K562 (cell line): ENCODE results near the gene MBD3. TPM values are rescaled to one million over a fixed set of nuclear protein-coding genes. Genes with fewer than 3 reads are reported as not detected.

Source experiments
- ATAC-seq: fragments of 200-7000 bp; cut with Tn5 transposase; 3 replicates; pipeline ENCODE4 v1.9.1; 2020; ENCODE audit warnings: moderate library complexity
- BruUV-seq: library from RNA; stranded (reverse); fragments of 400-500 nt; replicated peaks from 2 replicates; lab custom pipeline; 2021; lab: Mats Ljungman, UMichigan
- CTCF ChIA-PET: fragments of 300-600 bp; formaldehyde crosslinking; extraction: SDS; loops from one replicate; lab custom pipeline; 2021; ENCODE audit warnings: low intra/inter-chr PET ratio; lab: Yijun Ruan, JAX
- POLR2A ChIA-PET: fragments of 300-600, 350-650 bp; sonication (Branson Sonifier 250); formaldehyde crosslinking; extraction: SDS; loops from one replicate; lab custom pipeline; 2021; ENCODE audit warnings: antibody characterized with exemption, inconsistent platforms; lab: Yijun Ruan, JAX
- DNase-seq, 4 experiments: peaks; one replicate each; pipeline versions ENCODE4 v3.0.0 to v3.0.0-alpha.2; 2011 to 2018; ENCODE audit warnings: low spot score in 3 of 4, mixed read lengths in 3 of 4; ENCODE audit errors: extremely low read depth in 1 of 4
- FAIRE-seq: peaks from 2 replicates; lab custom pipeline; 2011; peaks lifted over from hg19 to GRCh38; lab: Jason Lieb, UNC
- H2AFZ ChIP-seq: 2 replicates; pipeline ENCODE4 v1.6.0; 2011; ENCODE audit warnings: low read depth, low read length, control low read depth, inconsistent platforms
- H3K27ac ChIP-seq: fragments of 200-600 bp; 3 replicates; pipeline ENCODE4 v1.8.0; 2011; ENCODE audit warnings: low read depth, mild to moderate bottlenecking, control low read depth, inconsistent platforms, low read length, moderate library complexity, mixed read lengths; ENCODE audit errors: extremely low read depth
- H3K27me3 ChIP-seq, 2 experiments: fragments of 300-600 bp in 1 of 2; 2 replicates in 1 of 2; 3 replicates in 1 of 2; pipeline versions ENCODE4 v1.6.0 to v1.8.0; 2011; ENCODE audit warnings: inconsistent platforms in 2 of 2, low read length in 2 of 2, mild to moderate bottlenecking in 1 of 2, mixed read lengths in 1 of 2, moderate library complexity in 1 of 2; ENCODE audit not compliant: control insufficient read depth in 2 of 2, insufficient read depth in 2 of 2
- H3K36me3 ChIP-seq: fragments of 300-600 bp; 3 replicates; pipeline ENCODE4 v1.8.0; 2011; ENCODE audit warnings: mild to moderate bottlenecking, low read length, inconsistent platforms; ENCODE audit not compliant: control insufficient read depth, insufficient read depth
- H3K4me1 ChIP-seq, 2 experiments: fragments of 200-600 bp in 1 of 2; replicated peaks in 1 of 2; 2 replicates in 1 of 2; 3 replicates in 1 of 2; pipeline versions ENCODE4 v1.5.1 to v1.8.0; 2011; ENCODE audit warnings: inconsistent platforms in 2 of 2, low read length in 2 of 2, mild to moderate bottlenecking in 1 of 2, mixed read lengths in 1 of 2, moderate library complexity in 1 of 2; ENCODE audit not compliant: control insufficient read depth in 2 of 2, insufficient read depth in 2 of 2
- H3K4me2 ChIP-seq: 2 replicates; pipeline ENCODE4 v1.6.1; 2011; ENCODE audit warnings: low read length, control low read depth, inconsistent platforms, mixed read lengths; ENCODE audit not compliant: insufficient read depth
- H3K4me3 ChIP-seq: fragments of 200-600 bp; sonication (generic), shearing (Covaris generic); 2 replicates; pipeline ENCODE4 v1.5.1; 2016; ENCODE audit warnings: control low read depth, inconsistent platforms
- H3K79me2 ChIP-seq: fragments of 200-600 bp; 3 replicates; pipeline ENCODE4 v1.8.0; 2011; ENCODE audit warnings: low read length, inconsistent platforms; ENCODE audit not compliant: control insufficient read depth, insufficient read depth
- H3K9ac ChIP-seq, 2 experiments: 2 replicates each; pipeline versions ENCODE4 v1.6.0 to v1.6.1; 2011; ENCODE audit warnings: low read depth in 2 of 2, low read length in 2 of 2, control low read depth in 1 of 2, inconsistent platforms in 1 of 2, mild to moderate bottlenecking in 1 of 2, mixed read lengths in 1 of 2; ENCODE audit not compliant: insufficient read depth in 1 of 2
- H3K9me1 ChIP-seq: one replicate; pipeline ENCODE4 v1.6.0; 2011; ENCODE audit warnings: inconsistent platforms, mild to moderate bottlenecking, low read length, moderate library complexity; ENCODE audit not compliant: control insufficient read depth, insufficient read depth
- H3K9me3 ChIP-seq: replicated peaks from 2 replicates; pipeline ENCODE4 v1.5.1; 2011; ENCODE audit warnings: low read depth, low read length, inconsistent platforms; ENCODE audit not compliant: control insufficient read depth, insufficient read depth
- H4K20me1 ChIP-seq: replicated peaks from 2 replicates; pipeline ENCODE4 v1.6.1; 2011; ENCODE audit warnings: low read length, inconsistent platforms, mixed read lengths; ENCODE audit not compliant: control insufficient read depth, insufficient read depth
- CHD7 ChIP-seq: fragments of 200-600 bp; sonication (generic); IDR thresholded peaks from one replicate; pipeline ENCODE4 v1.6.1; 2012; ENCODE audit warnings: mild to moderate bottlenecking, low read depth, low read length, inconsistent platforms
- MLLT1 ChIP-seq, 2 experiments: fragments of 450-650 bp; IDR thresholded peaks; 2 replicates each; pipeline ENCODE4 v1.6.1; 2016
- ZKSCAN1 ChIP-seq: fragments of 150-350 bp; IDR thresholded peaks from 2 replicates; pipeline ENCODE4 v1.6.1; 2016; ENCODE audit warnings: low read depth, low read length
- WGBS: fragments of 100-300 bp; shearing (Covaris generic); methylation state at CpG from one replicate; pipeline ENCODE4 v1.1.6; 2016; ENCODE audit warnings: low coverage, mixed read lengths; ENCODE audit not compliant: insufficient coverage; ENCODE audit errors: missing lambda C conversion rate; 5-methylcytosine and 5-hydroxymethylcytosine counted together
- in situ Hi-C: fragments of 300-500 bp; cut with MboI; formaldehyde crosslinking; loops from 4 replicates; pipeline ENCODE4 v1.15.0; 2018; ENCODE audit warnings: inconsistent platforms, mixed read lengths
- intact Hi-C: fragments of 100-400 bp; cut with micrococcal nuclease; formaldehyde crosslinking; loops from 2 replicates; pipeline ENCODE4 v1.14.2; 2022
- polyA plus RNA-seq, 8 experiments: library from polyadenylated mRNA; depleted of rRNA in 4 of 8; stranded (reverse) in 5 of 8; unstranded in 3 of 8; fragments of >200 nt; fragmentation: Nextera tagmentation in 2 of 8; fragmentation: Illumina TruSeq in 1 of 8; extraction: Ambion mirVana in 2 of 8; extraction: Trizol in 1 of 8; gene quantifications; 2 replicates each; pipeline versions ENCODE4 v1.2.1 to v1.2.3, GENCODE V29; 2011 to 2014; ENCODE audit warnings: inconsistent platforms in 1 of 8, missing spikeins in 1 of 8
- total RNA-seq, 7 experiments: library from RNA; depleted of rRNA in 6 of 7; stranded (reverse); fragments of >200 nt in 6 of 7; fragmentation: Illumina TruSeq in 2 of 7; extraction: Trizol in 2 of 7; gene quantifications; 2 replicates each; pipeline versions ENCODE4 v1.2.1 to v1.2.3, GENCODE V29; 2011 to 2021; ENCODE audit warnings: low replicate concordance in 1 of 7

MBD3 gene
- total and polyA plus RNA-seq, 9 of the 15 experiments (the other 6 are each of a cell fraction or from before 2014, with no cell fraction given): 0.24 to 137 (median 30.9) TPM

- Histone ChIP-seq H4K20me1 (no peaks in the 10 kb centered on the region), H3K27ac (no peak overlapping the region), H2AFZ (no peak overlapping the region), H3K9me3 (no peaks in the 10 kb centered on the region), H3K4me3 (no peak overlapping the region), H3K9me1 (no peaks in the 10 kb centered on the region), H3K4me1 (peaks cover 0 to 24% of the 10 kb centered on the region in 2 experiments; a peak in 2 of 5 replicates), H3K36me3 (no peaks in the 10 kb centered on the region), H3K4me2 (no peak overlapping the region), H3K79me2 (no peaks in the 10 kb centered on the region), H3K27me3 (peaks cover 9 to 27% of the 10 kb centered on the region in 2 experiments; a peak in 2 of 5 replicates), H3K9ac (no peak overlapping the region)
- no peak for ATAC-seq
- intact Hi-C loops: no loop called here
- no peak for DNase-seq
- no peak for FAIRE-seq
- BruUV-seq: no TSS peak
- ChIA-PET CTCF (interaction anchor here (0.6 kb wide), 1 partner anchor 1123 kb away, joined by 3 read pairs; no protein-coding TSS in a partner anchor), POLR2A (interaction anchor here (0.5 kb wide), 1 partner anchor 333 kb away, joined by 3 read pairs; no protein-coding TSS in a partner anchor)
- WGBS: 25% methylated on average over 11 of the region's 11 CpGs
- peak; percentile 34; the same call in 1 of the 2 replicates for TF ChIP-seq ZKSCAN1
- TF ChIP-seq CHD7: peak; percentile 88
- no peak for TF ChIP-seq MLLT1 (IDR thresholded peaks at IDR 0.05)
- TF ChIP-seq, all 486 proteins: peak for 2
- in situ Hi-C loops: no loop called here
These were observed 61.1 kb downstream of the MBD3 start for GRCh38 chr19:1531587-1531986.
